ENCODE measurements around the gene PCK2.

GRCh38 chr14:24122416-24122815, 28.3 kb downstream of the PCK2 start:
- no peak for TF ChIP-seq EZH2 (optimal IDR thresholded peaks at IDR 0.05; ENCODE audit: low read depth, low read length)
- no peak for TF ChIP-seq CTCF (IDR thresholded peaks at IDR 0.05; ENCODE audit: low read length)
- TF ChIP-seq EZH2phosphoT487 (IDR thresholded peaks at IDR 0.05; ENCODE audit: low read length) = no peak
